H1 (cell line): ENCODE data around the gene CNIH3.

Experiments
- BRCA1 ChIP-seq: IDR thresholded peaks from 2 replicates; pipeline ENCODE4 v1.6.1; 2012; ENCODE audit warnings: low read depth, low read length, improper control_type of control experiment
- CEBPB ChIP-seq: IDR thresholded peaks from 2 replicates; pipeline ENCODE4 v1.6.1; 2012; ENCODE audit warnings: low read depth, low read length
- TAF1 ChIP-seq: IDR thresholded peaks from 2 replicates; pipeline ENCODE4 v1.6.1; 2011; ENCODE audit warnings: mild to moderate bottlenecking, low read depth, low read length
- TCF12 ChIP-seq: IDR thresholded peaks from 2 replicates; pipeline ENCODE4 v1.6.1; 2011; ENCODE audit warnings: low read depth, mild to moderate bottlenecking, low read length
- TF ChIP-seq, protein P1 (sequence below), 3 experiments: IDR thresholded peaks; 1 replicate in 2 of 3; 2 replicates in 1 of 3; pipeline versions ENCODE4 v1.5.1 to v1.6.1; 2011; ENCODE audit warnings: low read length in 3 of 3, mild to moderate bottlenecking in 3 of 3, inconsistent platforms in 2 of 3, low read depth in 1 of 3, moderate library complexity in 1 of 3; ENCODE audit not compliant: insufficient read depth in 1 of 3; ENCODE audit errors: control extremely low read depth in 1 of 3
- TF ChIP-seq, protein P2 (sequence below): IDR thresholded peaks from 2 replicates; pipeline ENCODE4 v1.6.1; 2012; ENCODE audit warnings: inconsistent platforms

DNA sequence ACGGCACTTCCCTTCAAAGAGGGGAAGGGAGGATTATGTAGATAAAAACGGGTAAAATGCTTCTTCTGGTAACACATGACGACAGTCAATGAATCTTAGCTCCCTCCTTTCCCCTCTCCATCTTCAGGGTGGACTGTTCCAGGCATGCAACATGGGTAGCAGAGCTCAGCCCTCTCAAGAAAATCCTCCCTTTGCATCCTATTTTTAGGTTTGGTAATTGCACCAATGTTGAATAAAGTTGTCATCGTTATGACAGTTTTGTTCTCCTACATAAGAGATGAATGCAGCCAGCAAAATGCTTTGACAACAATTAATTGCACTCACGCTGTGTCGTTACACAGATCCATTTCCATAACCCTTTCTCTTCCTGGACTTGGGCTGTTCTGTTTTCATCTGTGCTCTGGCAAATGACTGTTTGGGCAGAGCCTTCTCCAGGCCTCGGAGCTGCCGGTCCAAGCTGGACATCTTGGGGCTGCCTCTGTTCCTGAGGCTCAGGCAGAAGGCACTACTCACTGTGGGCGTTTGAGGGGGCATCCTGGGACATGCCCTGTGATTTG lies 127.6 kb downstream of the CNIH3 start:
- TF ChIP-seq, protein P1, sequence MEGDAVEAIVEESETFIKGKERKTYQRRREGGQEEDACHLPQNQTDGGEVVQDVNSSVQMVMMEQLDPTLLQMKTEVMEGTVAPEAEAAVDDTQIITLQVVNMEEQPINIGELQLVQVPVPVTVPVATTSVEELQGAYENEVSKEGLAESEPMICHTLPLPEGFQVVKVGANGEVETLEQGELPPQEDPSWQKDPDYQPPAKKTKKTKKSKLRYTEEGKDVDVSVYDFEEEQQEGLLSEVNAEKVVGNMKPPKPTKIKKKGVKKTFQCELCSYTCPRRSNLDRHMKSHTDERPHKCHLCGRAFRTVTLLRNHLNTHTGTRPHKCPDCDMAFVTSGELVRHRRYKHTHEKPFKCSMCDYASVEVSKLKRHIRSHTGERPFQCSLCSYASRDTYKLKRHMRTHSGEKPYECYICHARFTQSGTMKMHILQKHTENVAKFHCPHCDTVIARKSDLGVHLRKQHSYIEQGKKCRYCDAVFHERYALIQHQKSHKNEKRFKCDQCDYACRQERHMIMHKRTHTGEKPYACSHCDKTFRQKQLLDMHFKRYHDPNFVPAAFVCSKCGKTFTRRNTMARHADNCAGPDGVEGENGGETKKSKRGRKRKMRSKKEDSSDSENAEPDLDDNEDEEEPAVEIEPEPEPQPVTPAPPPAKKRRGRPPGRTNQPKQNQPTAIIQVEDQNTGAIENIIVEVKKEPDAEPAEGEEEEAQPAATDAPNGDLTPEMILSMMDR (IDR thresholded peaks at IDR 0.05; ENCODE audit: control extremely low read depth in 1 of 3, insufficient read depth in 1 of 3, low read depth in 1 of 3, low read length in 3 of 3) = no peak
- TF ChIP-seq TCF12 (no peak), BRCA1 (no peak), CEBPB (no peak), TAF1 (no peak)
- TF ChIP-seq, protein P2, sequence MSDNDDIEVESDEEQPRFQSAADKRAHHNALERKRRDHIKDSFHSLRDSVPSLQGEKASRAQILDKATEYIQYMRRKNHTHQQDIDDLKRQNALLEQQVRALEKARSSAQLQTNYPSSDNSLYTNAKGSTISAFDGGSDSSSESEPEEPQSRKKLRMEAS = no peak
